Pons (tissue), 1 donor: ENCODE measurements around the gene BUD13.
"Not testable (repeated sequence)": the region's sequence is repeated elsewhere in the genome, so short reads cannot be mapped to it uniquely, and the experiment has no call there.

Experiments
- DNase-seq: peaks from one replicate; pipeline ENCODE4 v3.0.0-alpha.2; 2016; ENCODE audit warnings: low spot score

Gene BUD13

DNA sequence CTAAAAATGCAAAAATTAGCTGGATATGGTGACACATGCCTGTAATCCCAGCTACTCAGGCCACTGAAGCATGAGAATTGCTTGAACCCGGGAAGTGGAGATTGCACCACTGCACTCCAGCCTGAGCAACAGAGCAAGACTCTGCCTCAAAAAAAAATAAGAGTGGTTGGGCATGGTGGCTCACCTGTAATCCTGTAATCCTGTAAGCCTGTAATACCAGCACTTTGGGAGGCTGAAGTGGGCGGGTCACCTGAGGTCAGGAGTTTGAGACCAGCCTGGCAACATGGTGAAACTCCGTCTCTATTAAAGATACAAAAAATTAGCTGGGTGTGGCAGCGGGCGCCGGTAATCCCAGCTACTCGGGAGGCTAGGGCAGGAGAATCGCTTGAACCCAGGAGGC, 16.7 kb downstream of the BUD13 start:
- DNase-seq, result not testable (repeated sequence)

DNA sequence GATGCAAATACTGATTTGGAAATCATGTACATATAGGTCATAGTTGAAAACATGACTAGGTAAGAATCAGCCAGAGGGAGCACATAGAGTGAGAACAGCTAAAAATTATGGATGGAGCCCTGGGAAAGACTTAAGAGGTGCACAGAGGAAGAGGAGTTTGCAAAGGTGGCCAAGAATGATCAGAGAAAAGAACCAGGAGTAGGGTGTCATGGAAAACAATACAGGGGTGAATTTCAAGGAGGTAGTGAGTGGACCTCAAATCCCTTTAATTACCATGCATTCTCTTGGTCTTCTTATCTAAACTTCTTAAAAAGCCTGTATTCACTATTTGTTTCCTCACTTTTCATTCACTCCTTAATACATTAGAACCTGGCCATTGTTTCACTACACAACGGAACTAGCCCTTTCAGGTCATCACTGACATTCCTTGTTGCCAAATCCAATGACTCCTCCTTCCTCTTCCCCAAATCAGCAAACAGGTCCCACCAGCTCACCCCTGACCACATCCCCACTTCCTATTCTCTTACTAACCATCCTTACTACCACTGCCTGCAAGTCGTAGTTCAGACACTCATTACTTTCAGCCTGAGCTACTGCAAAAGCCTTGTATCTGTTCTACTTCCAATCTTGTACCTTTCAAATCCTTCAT, 22.6 kb downstream of the BUD13 start:
- DNase-seq, result no peak

DNA sequence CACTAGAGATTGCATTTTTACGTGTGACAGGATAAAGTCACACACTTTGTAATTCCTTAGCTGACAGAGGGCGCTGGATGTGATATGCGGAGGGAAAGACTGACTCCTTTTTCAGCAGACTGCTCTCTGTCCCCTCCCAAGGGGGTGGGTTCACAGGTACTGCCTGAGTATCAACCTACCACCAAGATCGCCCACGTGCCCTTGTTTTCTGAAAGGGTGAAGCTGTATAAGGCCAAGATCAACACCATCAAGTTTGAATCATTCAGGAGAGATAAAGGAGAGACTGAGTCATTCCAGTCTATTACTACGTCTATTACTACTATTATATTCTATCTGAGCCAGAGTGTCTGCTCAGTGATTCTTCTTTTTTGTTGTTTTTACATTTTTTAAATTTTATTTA, 30.7 kb downstream of the BUD13 start:
- DNase-seq, result no peak

DNA sequence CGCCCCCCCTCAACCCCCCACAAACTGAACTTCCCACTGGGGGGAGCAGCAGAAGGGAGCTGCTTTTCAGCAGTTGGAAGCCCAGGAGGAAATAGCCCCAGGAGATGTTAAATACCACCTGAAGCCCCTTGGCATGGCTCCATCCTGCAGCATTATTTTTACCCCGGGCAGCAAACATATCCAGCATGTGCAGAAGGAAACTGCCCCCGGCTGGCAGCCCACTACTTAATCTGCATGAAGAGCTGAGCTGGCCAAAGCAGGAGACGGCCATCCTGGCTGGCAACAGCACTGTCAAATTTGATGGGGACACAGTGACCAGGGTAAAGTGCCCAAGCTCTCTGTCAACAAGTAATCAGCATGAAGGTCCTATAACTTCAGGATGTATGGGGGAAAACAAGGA, 32.0 kb downstream of the BUD13 start:
- no peak for DNase-seq

- DNase-seq, result no peak
Observed at GRCh38 chr11:116738975-116739374, 33.8 kb downstream of the BUD13 start.

- no peak for DNase-seq
Observed at GRCh38 chr11:116736763-116737162, 36.0 kb downstream of the BUD13 start.

DNA sequence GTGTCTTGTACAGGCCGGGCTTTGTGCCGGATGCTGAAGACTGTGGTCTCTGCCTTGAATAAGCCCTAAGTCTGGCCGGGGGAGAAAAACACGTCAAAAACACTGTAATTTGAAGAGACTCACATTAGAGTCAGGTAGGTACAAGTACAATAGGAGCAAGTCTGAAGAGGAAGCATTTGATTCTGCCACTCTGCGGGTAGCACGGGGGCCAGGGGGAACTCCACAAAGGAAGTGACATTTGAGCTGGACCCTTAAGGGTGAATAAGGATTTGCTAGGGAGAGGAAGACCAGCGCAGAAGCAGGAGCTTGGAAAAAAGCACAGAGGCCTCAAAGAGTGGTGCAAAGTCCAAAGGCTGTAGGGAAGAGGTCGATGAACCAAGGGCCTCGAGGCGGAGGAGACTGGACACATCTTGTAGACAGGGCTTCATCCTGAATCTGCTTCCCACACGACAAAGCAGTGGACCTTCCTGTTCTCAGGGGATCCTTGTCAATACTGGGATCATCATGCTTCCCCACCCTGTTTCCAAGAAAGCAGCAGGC, 38.7 kb downstream of the BUD13 start:
- no peak for DNase-seq

DNA sequence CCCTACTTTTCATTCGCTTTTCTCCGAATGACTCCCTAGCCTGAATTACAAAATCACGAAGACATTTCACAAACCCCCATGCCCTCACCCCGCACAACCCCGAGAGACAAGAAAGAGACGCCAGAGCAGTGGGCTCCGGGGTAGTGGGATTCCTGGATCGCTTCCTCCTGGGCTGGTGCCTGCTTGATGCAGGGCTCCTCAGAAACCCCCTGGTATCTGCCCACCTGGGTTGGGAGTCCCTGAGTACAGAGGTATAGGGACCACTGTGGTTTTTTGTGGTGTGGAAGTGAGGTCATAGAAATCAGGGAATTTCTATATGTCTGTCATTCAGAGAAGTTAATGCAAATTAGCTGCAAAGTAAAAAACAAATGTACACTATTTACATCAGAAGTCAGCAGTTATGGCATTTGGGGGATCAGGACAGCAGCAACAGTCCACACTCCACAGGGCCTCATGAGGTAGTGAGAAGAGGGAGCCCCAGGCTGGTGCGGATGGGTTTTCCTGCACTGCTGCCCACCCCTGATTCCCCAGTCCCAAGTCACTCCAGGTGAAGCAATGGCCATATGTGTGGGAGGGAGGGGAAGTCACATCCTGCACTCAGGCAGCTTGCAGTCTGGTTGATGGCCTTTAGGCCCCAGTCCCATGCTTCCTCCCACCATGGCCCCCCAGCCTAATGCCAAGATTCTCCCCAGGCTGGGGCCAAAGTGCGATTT, 39.6 kb downstream of the BUD13 start:
- no peak for DNase-seq

GRCh38 chr11:116732271-116733042, 40.3 kb downstream of the BUD13 start:
- DNase-seq, result no peak

- no peak for DNase-seq
Observed at GRCh38 chr11:116731821-116732220, 41.0 kb downstream of the BUD13 start.

DNA sequence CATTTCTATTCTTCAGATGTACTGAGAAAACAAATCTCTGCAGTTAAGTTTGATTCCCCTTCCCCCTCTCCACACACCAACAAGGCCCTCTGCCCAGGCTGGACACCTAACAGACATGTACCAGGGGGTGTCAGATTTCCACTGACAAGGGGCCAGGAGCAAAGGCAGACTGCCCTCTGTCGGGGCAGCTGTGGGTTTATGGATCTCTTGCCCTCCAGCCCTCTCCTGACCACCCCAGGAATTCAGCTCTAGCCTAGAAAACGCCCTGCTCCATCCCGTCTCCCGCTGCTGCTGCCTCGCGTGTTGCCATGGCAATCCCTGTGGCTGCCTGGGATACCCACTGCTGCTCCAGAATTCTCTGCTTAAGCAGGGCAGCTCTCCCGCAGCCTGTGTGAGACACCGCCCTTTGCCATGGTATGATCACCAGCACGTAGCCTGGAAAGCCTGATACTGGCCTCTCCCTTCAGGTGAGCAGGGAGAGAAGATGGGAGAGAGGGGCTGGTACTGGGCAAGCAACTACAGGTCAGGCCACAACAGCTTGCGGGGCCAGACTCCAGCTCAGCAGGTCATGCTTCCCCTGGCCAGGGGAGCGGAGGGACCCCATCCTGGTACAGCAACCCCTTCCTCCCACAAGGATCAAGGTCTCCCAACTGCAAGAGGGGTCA, 41.6 kb downstream of the BUD13 start:
- DNase-seq, result no peak

DNA sequence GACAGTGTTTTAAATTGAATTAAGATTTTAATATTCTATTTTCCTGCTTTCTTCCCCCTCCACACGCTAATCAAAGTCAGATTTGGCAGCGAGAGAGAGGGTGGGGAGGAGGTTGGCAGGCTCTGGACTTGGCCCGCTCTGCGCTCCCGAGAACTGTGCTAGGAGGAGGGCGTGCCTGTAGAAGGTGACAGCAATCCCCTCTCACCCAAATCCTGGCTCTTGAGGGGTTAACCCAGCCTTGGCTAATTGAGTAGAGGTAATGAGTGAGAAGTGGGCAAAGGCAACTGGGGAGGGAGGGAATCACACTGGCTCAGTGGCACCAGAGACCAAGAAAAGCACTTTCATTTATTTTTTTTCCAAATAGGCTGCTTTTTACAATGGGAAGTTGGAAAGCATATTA, 42.2 kb downstream of the BUD13 start:
- DNase-seq, result no peak

DNA sequence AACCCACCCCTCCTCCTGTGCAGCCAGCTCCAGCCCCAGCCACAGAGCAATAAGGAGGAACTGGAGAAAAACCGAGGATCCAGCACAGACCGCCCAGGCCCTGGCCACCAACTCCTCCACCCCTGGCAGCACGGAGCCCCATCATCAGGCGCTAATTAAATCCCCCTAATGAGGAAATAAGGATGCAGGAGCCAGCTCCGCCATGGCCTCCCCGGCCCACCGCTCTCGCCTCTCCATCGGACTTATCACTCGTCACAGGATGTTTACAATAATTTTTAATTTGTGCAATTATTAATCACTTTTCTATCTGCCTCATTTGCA, 42.6 kb downstream of the BUD13 start:
- no peak for DNase-seq

DNA sequence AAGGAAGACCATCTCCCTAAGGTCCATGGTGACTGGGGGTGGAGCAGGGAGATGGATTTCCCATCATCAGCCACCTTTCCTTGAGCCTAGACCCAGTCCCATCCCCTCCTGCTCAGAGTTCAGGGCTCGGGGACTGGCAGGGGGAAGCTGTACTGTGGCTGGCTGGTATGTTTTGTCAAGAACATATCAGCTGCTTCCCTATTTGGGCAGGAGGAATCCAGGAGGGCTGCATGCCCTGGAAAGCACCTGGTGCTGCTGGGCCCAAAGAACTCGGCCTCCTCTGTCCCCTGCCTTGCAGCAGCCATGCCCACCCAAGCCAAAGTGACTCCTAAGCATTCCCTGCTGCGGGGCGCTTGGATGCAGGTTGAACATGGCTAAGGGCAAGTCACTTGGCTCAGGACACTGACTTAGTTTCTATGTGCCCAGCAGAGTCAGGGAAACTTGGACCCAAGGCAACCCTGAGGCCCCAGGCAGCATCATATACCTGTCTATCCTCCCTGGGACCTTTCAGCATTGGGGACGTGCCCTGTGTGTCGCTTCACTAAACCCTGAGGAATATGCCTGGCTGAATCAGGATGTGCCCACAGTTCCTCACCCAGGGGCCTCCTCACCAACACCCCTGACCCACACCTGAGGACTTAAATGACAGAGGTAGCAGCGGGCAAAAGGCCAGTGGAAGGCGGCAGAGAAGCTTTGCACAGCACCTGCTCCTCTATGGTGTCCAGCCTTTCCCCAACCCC, 43.1 kb downstream of the BUD13 start:
- DNase-seq, result no peak

- DNase-seq, result no peak
Observed at GRCh38 chr11:116727990-116728389, 44.8 kb downstream of the BUD13 start.

- DNase-seq, result no peak
Observed at GRCh38 chr11:116725434-116726221, 47.2 kb downstream of the BUD13 start.

GRCh38 chr11:116724813-116725212, 48.0 kb downstream of the BUD13 start:
- no peak for DNase-seq

- DNase-seq, result no peak
Observed at GRCh38 chr11:116723511-116723910, 49.3 kb downstream of the BUD13 start.

- no peak for DNase-seq
Observed at GRCh38 chr11:116721988-116722387, 50.8 kb downstream of the BUD13 start.

DNA sequence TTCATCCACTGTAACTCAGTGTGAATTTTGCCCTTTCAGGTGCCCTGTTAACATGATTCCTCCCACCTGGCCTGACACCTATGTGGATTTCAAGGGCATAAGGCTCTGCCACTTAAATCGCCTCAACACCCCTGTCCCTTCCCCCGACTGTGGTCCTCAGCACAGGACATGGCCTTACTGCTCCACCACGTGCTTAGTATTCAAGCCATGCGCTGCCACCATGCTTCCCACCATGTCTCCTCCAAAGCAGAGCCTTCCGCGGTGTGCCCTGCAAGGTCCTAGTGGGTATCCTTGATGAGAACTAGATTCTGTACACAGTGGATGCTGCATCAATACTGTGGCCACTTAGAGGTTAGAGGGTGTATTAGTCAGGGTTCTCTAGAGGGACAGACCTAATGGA, 51.9 kb downstream of the BUD13 start:
- no peak for DNase-seq

DNA sequence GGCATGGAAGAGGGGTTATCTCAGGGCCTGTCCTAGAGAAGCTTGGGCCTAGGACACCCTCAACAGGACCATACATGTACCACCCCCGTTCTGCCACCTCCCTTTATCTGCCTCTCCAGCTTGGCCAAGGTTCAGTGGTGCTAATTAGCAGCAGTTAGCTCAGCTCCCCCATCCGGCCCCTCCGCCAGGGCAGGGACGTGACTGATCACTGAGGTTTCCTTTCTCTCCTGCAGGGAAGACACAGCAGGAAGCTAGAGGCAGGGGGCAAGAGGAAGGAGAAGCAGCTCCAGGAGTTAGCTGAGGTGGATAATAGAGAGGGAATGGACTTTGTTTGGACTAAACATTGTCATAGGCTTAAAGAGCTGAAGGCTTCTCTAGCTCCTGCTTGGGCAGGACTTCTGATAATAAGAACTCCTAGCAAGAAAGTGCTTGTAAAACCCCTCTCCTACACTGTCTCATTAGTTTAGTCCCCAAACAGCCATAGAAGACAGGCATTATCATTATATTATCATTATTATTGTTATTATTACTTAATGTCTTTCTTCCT, 53.8 kb downstream of the BUD13 start:
- no peak for DNase-seq
